MCF 10A (cell line): ENCODE results near the gene UACA. TPM values are rescaled to one million over a fixed set of nuclear protein-coding genes. Genes with fewer than 3 reads are reported as not detected.
"Not testable (repeated sequence)": the region's sequence is repeated elsewhere in the genome, so short reads cannot be mapped to it uniquely, and the experiment has no call there.

Source experiments
- BruUV-seq: library from RNA; stranded (reverse); fragments of 400-500 nt; replicated peaks from 2 replicates; lab custom pipeline; 2021; lab: Mats Ljungman, UMichigan
- CTCF ChIA-PET: fragments of 300-600 bp; sonication (Branson Sonifier 250); formaldehyde crosslinking; extraction: SDS; loops from one replicate; lab custom pipeline; 2021; ENCODE audit warnings: antibody characterized with exemption, inconsistent platforms; lab: Yijun Ruan, JAX
- POLR2A ChIA-PET: fragments of 300-600, 350-650 bp; sonication (Branson Sonifier 250); formaldehyde crosslinking; extraction: SDS; loops from one replicate; lab custom pipeline; 2020; ENCODE audit warnings: antibody characterized with exemption, inconsistent platforms; lab: Yijun Ruan, JAX
- DNase-seq: peaks from one replicate; pipeline ENCODE4 v3.0.0-alpha.2; 2018; ENCODE audit not compliant: unreplicated experiment
- H3K27ac Mint-ChIP-seq: one replicate; pipeline ENCODE4 v1.8.0; 2022; ENCODE audit warnings: mild to moderate bottlenecking, low read depth, mixed read lengths; ENCODE audit not compliant: unreplicated experiment
- H3K27me3 Mint-ChIP-seq: one replicate; pipeline ENCODE4 v1.8.0; 2022; ENCODE audit warnings: mixed read lengths; ENCODE audit not compliant: insufficient read depth, unreplicated experiment
- H3K36me3 Mint-ChIP-seq: one replicate; pipeline ENCODE4 v1.8.0; 2022; ENCODE audit warnings: mild to moderate bottlenecking, moderate library complexity, mixed read lengths; ENCODE audit not compliant: insufficient read depth, unreplicated experiment
- H3K4me1 Mint-ChIP-seq: one replicate; pipeline ENCODE4 v1.8.0; 2022; ENCODE audit warnings: mixed read lengths; ENCODE audit not compliant: insufficient read depth, unreplicated experiment
- H3K4me3 Mint-ChIP-seq: one replicate; pipeline ENCODE4 v1.8.0; 2022; ENCODE audit warnings: mild to moderate bottlenecking, moderate library complexity, mixed read lengths; ENCODE audit not compliant: unreplicated experiment
- H3K9me3 Mint-ChIP-seq: one replicate; pipeline ENCODE4 v1.8.0; 2022; ENCODE audit warnings: mixed read lengths; ENCODE audit not compliant: unreplicated experiment
- CTCF ChIP-seq: fragments of 200-600 bp; IDR thresholded peaks from one replicate; pipeline ENCODE4 v1.8.0; 2022; ENCODE audit warnings: antibody characterized with exemption, mild to moderate bottlenecking; ENCODE audit not compliant: unreplicated experiment
- intact Hi-C: fragments of 100-400 bp; cut with micrococcal nuclease; formaldehyde crosslinking; loops from 2 replicates; pipeline ENCODE4 v1.14.1; 2022
- total RNA-seq: library from RNA; stranded (reverse); gene quantifications from 2 replicates; pipeline ENCODE4 v1.2.3, GENCODE V29; 2022

Gene UACA
- total RNA-seq, 1 experiment from 2014 or later, result 37.0 TPM

DNA sequence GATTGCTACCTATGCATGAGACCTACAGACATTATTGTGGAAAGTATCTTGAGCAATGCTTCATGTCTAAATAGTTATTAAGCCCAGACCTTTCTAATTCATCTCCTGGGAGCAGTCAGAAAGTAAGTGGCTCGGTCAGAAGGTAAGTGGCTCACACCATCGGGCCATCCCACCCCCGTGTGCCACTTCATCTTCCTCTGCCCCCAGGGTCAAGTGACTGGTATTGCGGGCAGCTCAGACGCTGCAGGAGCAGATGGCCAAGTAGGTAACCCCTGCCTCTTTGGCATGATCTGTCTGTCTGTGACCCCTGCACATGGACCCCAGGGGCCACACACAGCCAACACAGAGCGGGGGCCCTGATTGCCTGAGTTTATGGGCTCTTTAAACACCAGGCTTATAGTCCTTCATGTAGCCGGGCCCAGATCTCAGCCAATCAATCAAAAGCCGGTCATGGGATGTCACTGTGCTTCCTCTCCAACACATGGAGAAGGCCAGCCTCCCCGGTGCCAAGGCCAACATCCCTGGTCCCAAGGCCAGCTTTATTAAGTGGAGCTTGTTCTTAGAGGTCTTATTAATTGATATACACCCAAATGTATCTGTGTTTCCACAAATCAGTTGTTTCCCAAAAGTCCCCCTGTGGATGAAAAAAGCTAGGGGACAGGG lies 47.7 kb upstream of the UACA start:
- CTCF ChIA-PET, result interaction anchor here (0.6 to 3.6 kb wide), 31 partner anchors 9 to 1280 kb away, joined by 3 to 93 read pairs (median 5); partner anchors contain the start of gene UACA
- intact Hi-C loops, result loop anchor here (5.0 kb wide), 2 partner anchors 244 to 1334 kb away; no protein-coding TSS in a partner anchor
- H3K27me3 Mint-ChIP-seq, result no peaks in the 10 kb centered on the region
- POLR2A ChIA-PET, result interaction anchor here (0.8 to 1.6 kb wide), 5 partner anchors 16 to 139 kb away, joined by 3 to 5 read pairs (median 3); partner anchors contain the start of gene UACA
- H3K36me3 Mint-ChIP-seq, result no peaks in the 10 kb centered on the region
- H3K9me3 Mint-ChIP-seq, result no peaks in the 10 kb centered on the region
- no TSS peak for BruUV-seq
- no peak overlapping the region for H3K4me3 Mint-ChIP-seq
- no peak for TF ChIP-seq CTCF
- H3K4me1 Mint-ChIP-seq, result peaks cover 10% of the 10 kb centered on the region
- DNase-seq, result no peak
- H3K27ac Mint-ChIP-seq, result no peak overlapping the region

GRCh38 chr15:70806992-70807712 lies 43.8 kb upstream of the UACA start:
- ChIA-PET CTCF (interaction anchor here (0.5 to 0.7 kb wide), 2 partner anchors 157 to 1329 kb away, joined by 4 read pairs; no protein-coding TSS in a partner anchor), POLR2A (no interaction called here)
- Mint-ChIP-seq H3K36me3 (no peaks in the 10 kb centered on the region), H3K27ac (no peak overlapping the region), H3K9me3 (no peaks in the 10 kb centered on the region), H3K4me1 (peaks cover 14% of the 10 kb centered on the region), H3K4me3 (no peak overlapping the region), H3K27me3 (no peaks in the 10 kb centered on the region)
- no TSS peak for BruUV-seq
- DNase-seq, result no peak
- intact Hi-C loops, result no loop called here
- no peak for TF ChIP-seq CTCF

DNA sequence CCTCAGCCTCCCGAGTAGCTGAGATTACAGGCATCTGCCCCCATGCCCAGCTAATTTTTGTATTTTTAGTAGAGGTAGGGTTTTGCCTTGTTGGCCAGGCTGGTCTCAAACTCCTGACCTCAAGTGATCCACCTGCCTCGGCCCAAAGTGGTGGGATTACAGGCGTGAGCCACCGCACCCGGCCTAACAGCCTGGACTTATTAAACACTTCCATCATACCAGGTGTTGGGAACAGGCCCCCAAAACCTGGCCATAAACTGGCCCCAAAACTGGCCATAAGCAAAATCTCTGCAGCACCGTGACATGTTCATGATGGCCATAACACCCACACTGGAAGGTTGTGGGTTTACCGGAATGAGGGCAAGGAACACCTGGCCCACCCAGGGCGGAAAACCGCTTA lies 41.0 kb upstream of the UACA start:
- not testable (repeated sequence) for H3K27ac Mint-ChIP-seq
- CTCF ChIA-PET, result interaction anchor here (0.7 kb wide), 1 partner anchor 299 kb away, joined by 4 read pairs; no protein-coding TSS in a partner anchor
- peaks cover 22% of the 10 kb centered on the region for H3K4me1 Mint-ChIP-seq

DNA sequence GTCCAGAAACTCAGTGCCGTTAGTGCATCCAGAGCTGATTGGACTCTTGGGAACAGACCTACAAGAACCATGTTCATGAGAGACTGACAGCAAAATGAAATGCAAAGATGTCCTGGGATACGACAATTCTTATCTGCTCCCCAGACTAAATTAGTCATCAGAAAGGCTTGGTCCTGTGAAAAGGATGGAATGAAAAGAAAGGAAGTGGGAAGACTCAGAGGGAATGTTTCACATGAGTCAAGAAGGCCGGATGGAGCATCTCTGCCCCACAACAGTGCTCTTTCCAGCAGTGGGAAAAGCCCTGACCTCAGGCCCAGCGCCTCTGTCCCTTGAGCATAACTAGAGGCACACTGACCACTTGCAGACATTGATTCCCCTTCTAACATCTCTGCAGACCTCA lies 39.3 kb upstream of the UACA start:
- Mint-ChIP-seq H3K36me3 (no peaks in the 10 kb centered on the region), H3K27ac (no peak overlapping the region), H3K4me3 (no peak overlapping the region), H3K9me3 (no peaks in the 10 kb centered on the region), H3K27me3 (no peaks in the 10 kb centered on the region), H3K4me1 (peaks cover 22% of the 10 kb centered on the region)
- intact Hi-C loops, result no loop called here
- BruUV-seq, result no TSS peak
- TF ChIP-seq CTCF, result no peak
- ChIA-PET POLR2A (no interaction called here), CTCF (interaction anchor here (0.6 to 0.7 kb wide), 2 partner anchors 70 to 1926 kb away, joined by 3 read pairs; no protein-coding TSS in a partner anchor)
- no peak for DNase-seq

More for the DNA sequence above, 41.0 kb upstream of the UACA start:
- H3K27me3 Mint-ChIP-seq, intact Hi-C loops, H3K4me3 Mint-ChIP-seq, POLR2A ChIA-PET, BruUV-seq, DNase-seq, H3K36me3 Mint-ChIP-seq, H3K9me3 Mint-ChIP-seq: not testable (repeated sequence)
